Tibial nerve (tissue), 4 donors: ENCODE measurements around the gene NUP133.

Source experiments
- EP300 ChIP-seq, 2 donors: sonication (generic); formaldehyde crosslinking; IDR thresholded peaks; one replicate each; pipeline ENCODE4 v1.6.1; 2017; ENCODE audit warnings: antibody characterized with exemption in 2 of 2, mild to moderate bottlenecking in 1 of 2
- POLR2A ChIP-seq, 2 donors: fragments of 450-650 bp; IDR thresholded peaks; one replicate each; pipeline ENCODE4 v1.6.1; 2017; ENCODE audit warnings: antibody characterized with exemption in 2 of 2, mild to moderate bottlenecking in 2 of 2, moderate library complexity in 2 of 2
- TF ChIP-seq, protein P1 (sequence below), 5 experiments: fragments of 200-600 bp in 3 of 5; fragments of 450-650 bp in 2 of 5; sonication (generic) in 3 of 5; IDR thresholded peaks; one replicate each; pipeline ENCODE4 v1.5.1; 2016 to 2019; ENCODE audit warnings: antibody characterized with exemption in 5 of 5, mild to moderate bottlenecking in 3 of 5, moderate library complexity in 2 of 5

GRCh38 chr1:229507502-229507901, 639 bp downstream of the NUP133 start:
- TF ChIP-seq EP300 (IDR thresholded peaks at IDR 0.05) (no peak), POLR2A (IDR thresholded peaks at IDR 0.05) (no peak)
- TF ChIP-seq, protein P1, sequence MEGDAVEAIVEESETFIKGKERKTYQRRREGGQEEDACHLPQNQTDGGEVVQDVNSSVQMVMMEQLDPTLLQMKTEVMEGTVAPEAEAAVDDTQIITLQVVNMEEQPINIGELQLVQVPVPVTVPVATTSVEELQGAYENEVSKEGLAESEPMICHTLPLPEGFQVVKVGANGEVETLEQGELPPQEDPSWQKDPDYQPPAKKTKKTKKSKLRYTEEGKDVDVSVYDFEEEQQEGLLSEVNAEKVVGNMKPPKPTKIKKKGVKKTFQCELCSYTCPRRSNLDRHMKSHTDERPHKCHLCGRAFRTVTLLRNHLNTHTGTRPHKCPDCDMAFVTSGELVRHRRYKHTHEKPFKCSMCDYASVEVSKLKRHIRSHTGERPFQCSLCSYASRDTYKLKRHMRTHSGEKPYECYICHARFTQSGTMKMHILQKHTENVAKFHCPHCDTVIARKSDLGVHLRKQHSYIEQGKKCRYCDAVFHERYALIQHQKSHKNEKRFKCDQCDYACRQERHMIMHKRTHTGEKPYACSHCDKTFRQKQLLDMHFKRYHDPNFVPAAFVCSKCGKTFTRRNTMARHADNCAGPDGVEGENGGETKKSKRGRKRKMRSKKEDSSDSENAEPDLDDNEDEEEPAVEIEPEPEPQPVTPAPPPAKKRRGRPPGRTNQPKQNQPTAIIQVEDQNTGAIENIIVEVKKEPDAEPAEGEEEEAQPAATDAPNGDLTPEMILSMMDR (IDR thresholded peaks at IDR 0.05) = no peak
